GM19035 (cell line): ENCODE data around the gene HGFAC.

Source experiments
- ATAC-seq: cut with Tn5 transposase; IDR thresholded peaks from one replicate; pipeline ENCODE4 v1.9.1; 2021; ENCODE audit not compliant: unreplicated experiment

The HGFAC gene

GRCh38 chr4:3460926-3461325, 19.2 kb downstream of the HGFAC start:
- no peak for ATAC-seq

- ATAC-seq = no peak
Measured at GRCh38 chr4:3461515-3462291, 19.9 kb downstream of the HGFAC start.

- ATAC-seq = no peak
Measured at GRCh38 chr4:3462321-3462789, 20.6 kb downstream of the HGFAC start.

GRCh38 chr4:3462790-3463415, 21.1 kb downstream of the HGFAC start, which contains the start of gene DOK7:
TSS of gene DOK7 (plus strand) at chr4:3463306. CDS start at chr4:3463376, 70 bp downstream.
- ATAC-seq = no peak

GRCh38 chr4:3463556-3464348, 22.0 kb downstream of the HGFAC start:
- no peak for ATAC-seq

GRCh38 chr4:3464349-3464905, 22.7 kb downstream of the HGFAC start:
- ATAC-seq = no peak

- no peak for ATAC-seq
Measured at GRCh38 chr4:3464911-3465697, 23.3 kb downstream of the HGFAC start.

- ATAC-seq = no peak
Measured at GRCh38 chr4:3465698-3466671, 24.2 kb downstream of the HGFAC start.

- ATAC-seq = no peak
Measured at GRCh38 chr4:3466691-3467600, 25.2 kb downstream of the HGFAC start.

- ATAC-seq = no peak
Measured at GRCh38 chr4:3467601-3468031, 25.8 kb downstream of the HGFAC start.

- no peak for ATAC-seq
Measured at GRCh38 chr4:3468154-3468553, 26.4 kb downstream of the HGFAC start.

GRCh38 chr4:3468804-3469203, 27.0 kb downstream of the HGFAC start:
- ATAC-seq = no peak

- ATAC-seq = no peak
Measured at GRCh38 chr4:3469386-3470243, 27.8 kb downstream of the HGFAC start.

GRCh38 chr4:3470244-3471097, 28.7 kb downstream of the HGFAC start:
- no peak for ATAC-seq

GRCh38 chr4:3471098-3471760, 29.5 kb downstream of the HGFAC start:
- no peak for ATAC-seq

GRCh38 chr4:3471886-3472285, 30.1 kb downstream of the HGFAC start:
- no peak for ATAC-seq
